Stimulated activated CD8-positive, alpha-beta memory T cell treated with anti-CD3 and anti-CD28 coated beads, Interleukin-15, amount 100 ng/mL, for 4 hours (primary cell): Measurements from ENCODE around the gene IGFALS.

Experiments
- DNase-seq, 2 donors: peaks; one replicate each; pipeline ENCODE4 v3.0.0-alpha.2; 2020; ENCODE audit warnings: low read depth in 2 of 2

IGFALS gene

DNA sequence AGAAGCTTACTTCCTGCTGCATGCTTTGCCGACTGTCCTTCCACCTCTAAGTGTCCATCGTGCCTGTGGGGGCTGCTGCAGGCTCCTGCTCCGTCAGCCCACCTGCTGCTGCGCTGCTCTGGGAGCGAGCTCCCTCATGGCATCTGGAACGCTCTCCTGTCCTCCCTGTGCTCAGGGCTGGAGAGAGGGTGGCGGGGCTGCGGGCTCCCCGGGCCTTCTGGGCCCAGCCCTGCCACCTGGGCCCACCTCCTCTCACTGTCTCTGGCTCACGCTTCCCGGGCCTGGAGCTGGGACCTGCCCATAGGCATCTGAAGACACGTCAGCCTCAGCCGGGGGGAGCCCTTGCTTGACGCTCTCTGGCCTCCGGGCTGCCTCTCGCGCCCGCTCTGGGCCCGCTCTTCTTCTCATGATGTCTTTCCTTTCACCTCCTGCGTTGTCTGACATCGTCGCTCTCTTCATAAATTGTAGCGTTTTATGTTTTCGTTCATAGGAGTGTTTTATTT lies 49.1 kb downstream of the IGFALS start:
- DNase-seq = no peak

DNA sequence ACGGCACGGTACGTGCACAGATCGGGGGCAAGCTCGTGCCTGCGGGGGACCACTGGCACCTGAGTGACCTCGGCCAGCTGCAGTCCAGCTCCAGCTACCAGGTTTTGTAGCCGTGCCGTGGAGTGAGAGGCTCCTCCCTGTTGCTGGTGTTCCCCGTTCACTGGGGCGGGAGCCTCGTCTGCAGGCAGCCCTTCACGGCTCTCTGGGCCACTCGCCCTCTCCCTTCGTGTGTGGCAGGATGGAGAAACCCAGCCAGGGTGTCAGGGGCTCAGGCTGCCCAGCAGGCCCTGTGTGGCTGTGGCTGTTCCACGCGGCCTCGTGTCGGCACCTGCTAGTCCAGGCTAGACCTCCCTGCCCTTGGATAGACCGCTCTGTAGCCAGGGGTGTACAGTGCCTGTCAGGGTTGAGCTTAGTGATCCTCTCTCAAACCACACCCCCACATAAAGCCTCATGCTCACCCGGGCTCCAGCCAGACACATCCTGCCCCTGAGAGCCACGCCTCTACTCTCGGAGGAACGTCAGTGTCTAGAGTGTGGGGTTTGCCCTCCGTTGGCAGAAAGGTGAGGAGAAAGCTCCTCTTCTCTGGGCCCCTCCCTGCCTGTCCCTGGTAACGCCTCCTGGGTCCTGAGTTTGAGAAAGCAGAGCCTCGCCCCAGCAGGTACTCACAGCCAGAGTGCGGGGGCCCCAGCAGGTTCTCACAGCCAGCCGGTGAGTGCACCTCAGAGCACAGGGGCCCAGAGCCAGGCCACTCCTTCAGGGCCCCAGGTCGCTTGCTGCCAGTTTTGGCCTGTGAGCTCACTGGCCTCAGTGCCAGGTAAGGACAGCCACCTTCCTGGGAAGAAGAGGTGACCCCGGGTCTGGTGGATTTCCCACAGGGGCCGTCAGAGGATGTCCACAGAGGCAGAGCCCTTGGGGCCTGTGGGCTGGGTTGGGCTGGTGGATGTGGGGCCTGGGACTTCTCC lies 49.8 kb downstream of the IGFALS start:
- no peak for DNase-seq

DNA sequence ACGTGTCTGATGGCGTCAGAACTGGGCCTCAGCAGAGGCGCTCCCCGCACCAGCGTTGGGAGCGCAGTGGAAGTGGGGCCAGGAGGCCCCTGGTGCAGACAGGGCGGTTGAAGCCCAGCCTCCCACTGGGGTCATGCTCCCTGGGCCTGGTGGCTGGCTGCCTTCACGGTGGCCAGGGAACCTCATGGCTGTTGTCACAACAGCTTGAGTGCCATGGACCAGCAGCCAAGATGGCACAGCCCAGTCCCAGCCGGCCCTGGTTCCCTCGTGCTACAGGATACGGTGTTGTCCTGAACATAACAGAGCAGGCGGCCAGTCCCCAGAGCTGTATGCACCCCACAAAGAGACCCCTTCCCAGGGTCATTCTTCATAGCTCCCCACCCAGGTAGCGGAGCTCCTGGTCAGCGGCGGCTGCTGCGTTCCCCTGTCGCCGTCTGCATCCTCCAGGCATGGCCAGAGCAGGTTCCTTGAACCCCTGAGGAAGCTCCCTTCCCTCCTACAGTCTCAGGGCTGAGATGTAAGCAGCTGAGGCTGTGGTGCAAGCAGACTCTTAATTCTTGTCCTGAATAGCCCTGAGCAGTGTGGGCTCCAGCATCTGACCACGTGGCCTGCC lies 51.8 kb downstream of the IGFALS start:
- no peak for DNase-seq

DNA sequence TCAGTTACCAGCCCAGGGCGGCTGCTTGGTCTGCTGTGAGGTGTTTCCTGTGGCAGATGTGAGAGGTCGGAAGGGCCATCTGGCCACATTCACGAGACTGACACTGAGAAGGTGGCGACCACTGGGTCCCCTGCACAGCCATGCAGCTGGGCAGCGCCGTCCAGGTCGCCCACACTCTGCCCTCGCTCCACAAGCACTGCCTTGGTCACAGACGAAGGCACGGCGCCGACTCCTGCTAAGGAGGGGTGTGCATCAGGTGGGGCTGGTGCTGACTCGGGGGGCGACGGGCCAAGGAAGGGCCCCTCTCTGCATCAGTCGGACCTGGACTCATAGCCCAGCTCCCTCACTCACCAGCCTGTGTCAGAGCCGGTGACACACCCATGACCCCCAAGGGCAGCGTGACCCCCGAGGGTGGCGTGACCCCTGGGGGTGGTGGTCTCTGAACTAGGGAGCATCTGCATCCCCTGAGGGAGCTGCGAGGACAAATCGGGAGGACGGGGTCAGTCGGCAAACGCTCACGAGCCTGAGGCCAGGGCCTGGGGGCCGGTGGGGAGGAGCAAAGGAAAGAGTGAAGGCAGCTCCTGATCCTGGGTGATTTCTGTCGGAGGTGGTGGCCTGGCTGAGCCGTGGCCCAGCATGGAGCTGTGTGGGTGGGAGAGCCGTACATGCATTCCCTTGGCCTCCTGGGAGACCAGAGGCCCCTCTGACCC lies 52.6 kb downstream of the IGFALS start:
- no peak for DNase-seq
